ENCODE data around the gene ANKRD63. TPM values are rescaled to one million over a fixed set of nuclear protein-coding genes. Genes with fewer than 3 reads are reported as not detected.

The ANKRD63 gene
- total and polyA plus RNA-seq, 9 donors = 0.27 TPM; not detected in 8

- Histone ChIP-seq H3K4me1 (ENCODE audit: insufficient read depth) (no peaks in the 10 kb centered on the region), H3K36me3 (no peaks in the 10 kb centered on the region), H3K9me3 (no peaks in the 10 kb centered on the region), H3K4me3 (no peak overlapping the region), H3K27ac (no peak overlapping the region), H3K27me3 (no peaks in the 10 kb centered on the region)
- no peak for TF ChIP-seq CTCF (IDR thresholded peaks at IDR 0.05)
- TF ChIP-seq EP300 (IDR thresholded peaks at IDR 0.05) = no peak
- TF ChIP-seq POLR2A (IDR thresholded peaks at IDR 0.05) = no peak
- intact Hi-C loops (cut with DNase I) = no loop called here
- 76 to 77% (median 76%) methylated on average over 4 of the region's 4 CpGs for WGBS, 3 donors
- no peak for DNase-seq
Measured at GRCh38 chr15:40317580-40317979, 34.7 kb upstream of the ANKRD63 start.

GRCh38 chr15:40316931-40317330, 34.1 kb upstream of the ANKRD63 start:
- intact Hi-C loops (cut with DNase I) = no loop called here
- no peak overlapping the region for H3K27ac ChIP-seq
- no peak overlapping the region for H3K4me3 ChIP-seq
- H3K36me3 ChIP-seq = no peaks in the 10 kb centered on the region
- H3K4me1 ChIP-seq (ENCODE audit: insufficient read depth) = no peaks in the 10 kb centered on the region
- WGBS, 3 donors = 77 to 82% (median 79%) methylated on average over 3 of the region's 3 CpGs
- no peak for DNase-seq
- no peaks in the 10 kb centered on the region for H3K9me3 ChIP-seq
- H3K27me3 ChIP-seq = no peaks in the 10 kb centered on the region
- TF ChIP-seq CTCF (IDR thresholded peaks at IDR 0.05) (no peak), POLR2A (IDR thresholded peaks at IDR 0.05) (no peak), EP300 (IDR thresholded peaks at IDR 0.05) (no peak)

- WGBS, 3 donors = 79 to 85% (median 79%) methylated on average over 4 of the region's 4 CpGs
Measured at GRCh38 chr15:40314723-40315276, 31.9 kb upstream of the ANKRD63 start.

GRCh38 chr15:40313531-40314398, 30.9 kb upstream of the ANKRD63 start:
- no peak for TF ChIP-seq EP300 (IDR thresholded peaks at IDR 0.05)
- no peak for TF ChIP-seq CTCF (IDR thresholded peaks at IDR 0.05)
- no peak for TF ChIP-seq POLR2A (IDR thresholded peaks at IDR 0.05)
- H3K27me3 ChIP-seq = no peaks in the 10 kb centered on the region
- H3K27ac ChIP-seq = no peak overlapping the region
- no peaks in the 10 kb centered on the region for H3K4me1 ChIP-seq (ENCODE audit: insufficient read depth)
- no peak overlapping the region for H3K4me3 ChIP-seq
- DNase-seq = peak in 1 of 5 donors; percentile 23
- H3K9me3 ChIP-seq = no peaks in the 10 kb centered on the region
- H3K36me3 ChIP-seq = no peaks in the 10 kb centered on the region
- 43 to 52% (median 48%) methylated on average over 10 of the region's 10 CpGs for WGBS, 3 donors
- intact Hi-C loops (cut with DNase I) = no loop called here

More at GRCh38 chr15:40314723-40315276, 31.9 kb upstream of the ANKRD63 start:
- no peak for DNase-seq
- intact Hi-C loops (cut with DNase I) = no loop called here
- H3K27me3 ChIP-seq = no peaks in the 10 kb centered on the region
- TF ChIP-seq EP300 (IDR thresholded peaks at IDR 0.05) (no peak), CTCF (IDR thresholded peaks at IDR 0.05) (no peak), POLR2A (IDR thresholded peaks at IDR 0.05) (no peak)
- no peaks in the 10 kb centered on the region for H3K36me3 ChIP-seq
- no peak overlapping the region for H3K4me3 ChIP-seq
- H3K9me3 ChIP-seq = no peaks in the 10 kb centered on the region
- no peaks in the 10 kb centered on the region for H3K4me1 ChIP-seq (ENCODE audit: insufficient read depth)
- H3K27ac ChIP-seq = no peak overlapping the region

Measured in ovary (tissue), 9 donors.